HG03159 (cell line): ENCODE data around the gene PEAR1.
"Not testable (repeated sequence)": the region's sequence is repeated elsewhere in the genome, so short reads cannot be mapped to it uniquely, and the experiment has no call there.

Experiments used
- ATAC-seq: cut with Tn5 transposase; IDR thresholded peaks from one replicate; pipeline ENCODE4 v1.9.1; 2021; ENCODE audit warnings: mild to moderate bottlenecking, moderate library complexity; ENCODE audit not compliant: unreplicated experiment

Gene PEAR1

GRCh38 chr1:156914440-156914856 lies 20.9 kb downstream of the PEAR1 start:
- no peak for ATAC-seq

GRCh38 chr1:156920233-156921052 lies 26.9 kb downstream of the PEAR1 start, which contains the start of gene LRRC71:
Gene LRRC71, plus strand, starts transcription at chr1:156920632. Its CDS starts 172 bp downstream, at chr1:156920804.
- ATAC-seq, result no peak

- ATAC-seq, result no peak
Measured at GRCh38 chr1:156921053-156921529, 27.6 kb downstream of the PEAR1 start.

GRCh38 chr1:156922986-156923669 lies 29.6 kb downstream of the PEAR1 start:
- ATAC-seq, result no peak

- no peak for ATAC-seq
Measured at GRCh38 chr1:156923670-156924477, 30.4 kb downstream of the PEAR1 start.

- no peak for ATAC-seq
Measured at GRCh38 chr1:156924478-156925153, 31.1 kb downstream of the PEAR1 start.

GRCh38 chr1:156925154-156926010 lies 31.9 kb downstream of the PEAR1 start:
- ATAC-seq, result no peak

- no peak for ATAC-seq
Measured at GRCh38 chr1:156926175-156926574, 32.7 kb downstream of the PEAR1 start.

- ATAC-seq, result not testable (repeated sequence)
Measured at GRCh38 chr1:156926695-156927094, 33.2 kb downstream of the PEAR1 start.

- ATAC-seq, result no peak
Measured at GRCh38 chr1:156927215-156928042, 33.9 kb downstream of the PEAR1 start.

GRCh38 chr1:156928043-156928602 lies 34.6 kb downstream of the PEAR1 start:
- ATAC-seq, result no peak

GRCh38 chr1:156929596-156930238 lies 36.2 kb downstream of the PEAR1 start:
- no peak for ATAC-seq

GRCh38 chr1:156930483-156930882 lies 37.0 kb downstream of the PEAR1 start:
- ATAC-seq, result no peak

- no peak for ATAC-seq
Measured at GRCh38 chr1:156931211-156931952, 37.9 kb downstream of the PEAR1 start.

GRCh38 chr1:156931974-156932710 lies 38.6 kb downstream of the PEAR1 start:
- ATAC-seq, result no peak

GRCh38 chr1:156933136-156933535 lies 39.6 kb downstream of the PEAR1 start:
- no peak for ATAC-seq
